HL-60 (cell line): ENCODE measurements around the gene LCA5.
A peak's percentile ranks its signal among the peaks of the same experiment; 100 is the strongest.
"Not testable (repeated sequence)": the region's sequence is repeated elsewhere in the genome, so short reads cannot be mapped to it uniquely, and the experiment has no call there.

ENCODE experiments used
- DNase-seq, 2 experiments: peaks; one replicate each; pipeline ENCODE4 v3.0.0-alpha.2; 2010 to 2020; ENCODE audit warnings: low read depth in 1 of 2, low spot score in 1 of 2
- H3K27ac ChIP-seq: fragments of 250-450 bp; sonication (Bioruptor Pico); replicated peaks from 2 replicates; pipeline ENCODE4 v1.5.1; 2020; ENCODE audit warnings: mild to moderate bottlenecking, moderate library complexity
- H3K27me3 ChIP-seq: fragments of 250-450 bp; sonication (Bioruptor Pico); 2 replicates; pipeline ENCODE4 v1.5.1; 2021; ENCODE audit warnings: mild to moderate bottlenecking, moderate library complexity; ENCODE audit not compliant: insufficient read depth, poor library complexity, severe bottlenecking
- H3K4me3 ChIP-seq: replicated peaks from 2 replicates; pipeline ENCODE4 v1.5.1; 2011; ENCODE audit warnings: mild to moderate bottlenecking, control low read depth, low read length; ENCODE audit not compliant: insufficient read depth
- CTCF ChIP-seq: IDR thresholded peaks from one replicate; pipeline ENCODE4 v1.5.1; 2011; ENCODE audit warnings: low read length, control low read depth, inconsistent platforms; ENCODE audit not compliant: insufficient read depth
- GABPA ChIP-seq: IDR thresholded peaks from 2 replicates; pipeline ENCODE4 v1.6.1; 2012; ENCODE audit warnings: low read depth
- POLR2AphosphoS5 ChIP-seq: IDR thresholded peaks from 2 replicates; pipeline ENCODE4 v1.6.1; 2012; ENCODE audit warnings: low read depth
- REST ChIP-seq: IDR thresholded peaks from 2 replicates; pipeline ENCODE4 v1.6.1; 2012; ENCODE audit warnings: low read depth; ENCODE audit not compliant: insufficient replicate concordance
- SPI1 ChIP-seq: IDR thresholded peaks from 2 replicates; pipeline ENCODE4 v1.6.1; 2012; ENCODE audit warnings: low read depth, mild to moderate bottlenecking, borderline replicate concordance

LCA5 gene

GRCh38 chr6:79543411-79543810 lies 6.2 kb upstream of the LCA5 start:
- H3K4me3 ChIP-seq: no peak overlapping the region
- peaks cover 5% of the 10 kb centered on the region for H3K27me3 ChIP-seq
- TF ChIP-seq REST: no peak
- TF ChIP-seq POLR2AphosphoS5: no peak
- no peak for TF ChIP-seq SPI1
- no peak for TF ChIP-seq GABPA
- no peak for TF ChIP-seq CTCF
- H3K27ac ChIP-seq: no peak overlapping the region
- DNase-seq: no peak

- peaks cover 18% of the 10 kb centered on the region for H3K27me3 ChIP-seq
- no peak overlapping the region for H3K27ac ChIP-seq
- H3K4me3 ChIP-seq: peak overlapping the region; percentile 70
- no peak for DNase-seq
- no peak for TF ChIP-seq CTCF
- no peak for TF ChIP-seq SPI1
- TF ChIP-seq GABPA: no peak
- TF ChIP-seq POLR2AphosphoS5: no peak
- TF ChIP-seq REST: no peak
Observed at GRCh38 chr6:79538106-79538971, 1.1 kb upstream of the LCA5 start.

- DNase-seq: no peak
- Histone ChIP-seq H3K4me3 (peak overlapping the region; percentile 70), H3K27ac (no peak overlapping the region), H3K27me3 (peaks cover 18% of the 10 kb centered on the region)
- TF ChIP-seq REST: no peak
- TF ChIP-seq SPI1: no peak
- TF ChIP-seq CTCF: no peak
- no peak for TF ChIP-seq POLR2AphosphoS5
- TF ChIP-seq GABPA: no peak
Observed at GRCh38 chr6:79536585-79536953, 661 bp downstream of the LCA5 start.

- DNase-seq: not testable (repeated sequence)
Observed at GRCh38 chr6:79529567-79529966, 7.7 kb downstream of the LCA5 start.

More at GRCh38 chr6:79529567-79529966, 7.7 kb downstream of the LCA5 start:
- H3K27ac ChIP-seq, H3K27me3 ChIP-seq, H3K4me3 ChIP-seq: not testable (repeated sequence)
